K562 (cell line): ENCODE data around the gene RGL2. TPM values are rescaled to one million over a fixed set of nuclear protein-coding genes. Genes with fewer than 3 reads are reported as not detected.

Experiments
- SIN3B ChIP-seq: fragments of 450-650 bp; IDR thresholded peaks from 2 replicates; pipeline ENCODE4 v1.6.1; 2017; ENCODE audit warnings: low read depth, mild to moderate bottlenecking, moderate library complexity
- polyA plus RNA-seq, 8 experiments: library from polyadenylated mRNA; depleted of rRNA in 4 of 8; stranded (reverse) in 5 of 8; unstranded in 3 of 8; fragments of >200 nt; fragmentation: Nextera tagmentation in 2 of 8; fragmentation: Illumina TruSeq in 1 of 8; extraction: Ambion mirVana in 2 of 8; extraction: Trizol in 1 of 8; gene quantifications; 2 replicates each; pipeline versions ENCODE4 v1.2.1 to v1.2.3, GENCODE V29; 2011 to 2014; ENCODE audit warnings: inconsistent platforms in 1 of 8, missing spikeins in 1 of 8
- total RNA-seq, 7 experiments: library from RNA; depleted of rRNA in 6 of 7; stranded (reverse); fragments of >200 nt in 6 of 7; fragmentation: Illumina TruSeq in 2 of 7; extraction: Trizol in 2 of 7; gene quantifications; 2 replicates each; pipeline versions ENCODE4 v1.2.1 to v1.2.3, GENCODE V29; 2011 to 2021; ENCODE audit warnings: low replicate concordance in 1 of 7
- TF ChIP-seq, protein P1 (sequence below), 2 experiments: fragments of 450-650 bp; IDR thresholded peaks; 2 replicates each; pipeline ENCODE4 v1.6.1; 2016; ENCODE audit warnings: mild to moderate bottlenecking in 2 of 2, borderline replicate concordance in 1 of 2, low read depth in 1 of 2, moderate library complexity in 1 of 2
- TF ChIP-seq, protein P2 (sequence below), 2 experiments: fragments of 450-650 bp in 1 of 2; sonication (generic) in 1 of 2; formaldehyde crosslinking in 1 of 2; IDR thresholded peaks; 2 replicates each; pipeline versions ENCODE4 v1.7.1 to v1.9.0; 2016 to 2022; ENCODE audit warnings: inconsistent platforms in 1 of 2, mild to moderate bottlenecking in 1 of 2, missing genetic modification reagents in 1 of 2
- TF ChIP-seq, protein P3 (sequence below), 3 experiments: IDR thresholded peaks in 2 of 3; conservative IDR thresholded peaks in 1 of 3; 2 replicates each; pipeline ENCODE4 v1.5.1; 2011 to 2012; ENCODE audit warnings: low read length in 3 of 3, mild to moderate bottlenecking in 3 of 3, control low read depth in 2 of 3, improper control_type of control experiment in 1 of 3, inconsistent platforms in 1 of 3, low read depth in 1 of 3, mixed read lengths in 1 of 3, moderate library complexity in 1 of 3; ENCODE audit not compliant: insufficient read depth in 2 of 3

RGL2 gene
- total and polyA plus RNA-seq, 9 of the 15 experiments (the other 6 are each of a cell fraction or from before 2014, with no cell fraction given), result 1.8 to 57.1 (median 19.5) TPM

DNA sequence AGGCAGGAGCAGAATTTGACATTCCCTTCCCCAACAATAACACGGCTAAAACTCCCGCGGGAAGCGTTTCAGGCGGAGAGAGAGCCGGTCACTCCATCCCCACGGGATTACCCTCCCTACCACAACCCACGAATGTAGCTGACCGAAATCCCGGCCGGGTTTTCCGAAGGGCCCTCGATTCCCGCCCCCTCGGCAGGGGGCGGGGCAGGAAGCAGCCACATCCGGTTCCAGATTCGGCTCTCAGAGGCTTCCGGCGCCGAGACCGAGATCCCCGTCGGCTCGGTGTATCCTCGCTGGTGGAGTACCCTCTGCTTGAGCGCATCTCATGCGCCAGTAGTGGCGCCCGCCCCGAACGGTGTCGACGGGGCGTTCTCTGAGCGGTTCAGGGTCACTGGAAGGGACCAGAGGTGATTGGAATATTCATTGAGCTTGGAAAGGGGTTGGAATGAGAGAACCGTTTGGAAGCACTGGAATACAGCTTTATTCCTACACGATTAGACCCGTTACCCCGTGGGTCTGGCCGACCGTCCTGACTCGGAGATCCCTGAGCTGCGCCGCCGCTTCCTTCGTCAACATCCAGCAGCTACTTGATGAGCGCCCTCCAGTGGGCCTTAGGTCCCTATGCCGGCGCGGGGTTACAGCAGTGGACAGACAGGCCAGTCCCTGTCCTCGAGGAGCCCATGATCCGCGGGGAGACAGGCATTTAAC lies 649 bp upstream of the RGL2 start (continued):
- TF ChIP-seq, protein P1, sequence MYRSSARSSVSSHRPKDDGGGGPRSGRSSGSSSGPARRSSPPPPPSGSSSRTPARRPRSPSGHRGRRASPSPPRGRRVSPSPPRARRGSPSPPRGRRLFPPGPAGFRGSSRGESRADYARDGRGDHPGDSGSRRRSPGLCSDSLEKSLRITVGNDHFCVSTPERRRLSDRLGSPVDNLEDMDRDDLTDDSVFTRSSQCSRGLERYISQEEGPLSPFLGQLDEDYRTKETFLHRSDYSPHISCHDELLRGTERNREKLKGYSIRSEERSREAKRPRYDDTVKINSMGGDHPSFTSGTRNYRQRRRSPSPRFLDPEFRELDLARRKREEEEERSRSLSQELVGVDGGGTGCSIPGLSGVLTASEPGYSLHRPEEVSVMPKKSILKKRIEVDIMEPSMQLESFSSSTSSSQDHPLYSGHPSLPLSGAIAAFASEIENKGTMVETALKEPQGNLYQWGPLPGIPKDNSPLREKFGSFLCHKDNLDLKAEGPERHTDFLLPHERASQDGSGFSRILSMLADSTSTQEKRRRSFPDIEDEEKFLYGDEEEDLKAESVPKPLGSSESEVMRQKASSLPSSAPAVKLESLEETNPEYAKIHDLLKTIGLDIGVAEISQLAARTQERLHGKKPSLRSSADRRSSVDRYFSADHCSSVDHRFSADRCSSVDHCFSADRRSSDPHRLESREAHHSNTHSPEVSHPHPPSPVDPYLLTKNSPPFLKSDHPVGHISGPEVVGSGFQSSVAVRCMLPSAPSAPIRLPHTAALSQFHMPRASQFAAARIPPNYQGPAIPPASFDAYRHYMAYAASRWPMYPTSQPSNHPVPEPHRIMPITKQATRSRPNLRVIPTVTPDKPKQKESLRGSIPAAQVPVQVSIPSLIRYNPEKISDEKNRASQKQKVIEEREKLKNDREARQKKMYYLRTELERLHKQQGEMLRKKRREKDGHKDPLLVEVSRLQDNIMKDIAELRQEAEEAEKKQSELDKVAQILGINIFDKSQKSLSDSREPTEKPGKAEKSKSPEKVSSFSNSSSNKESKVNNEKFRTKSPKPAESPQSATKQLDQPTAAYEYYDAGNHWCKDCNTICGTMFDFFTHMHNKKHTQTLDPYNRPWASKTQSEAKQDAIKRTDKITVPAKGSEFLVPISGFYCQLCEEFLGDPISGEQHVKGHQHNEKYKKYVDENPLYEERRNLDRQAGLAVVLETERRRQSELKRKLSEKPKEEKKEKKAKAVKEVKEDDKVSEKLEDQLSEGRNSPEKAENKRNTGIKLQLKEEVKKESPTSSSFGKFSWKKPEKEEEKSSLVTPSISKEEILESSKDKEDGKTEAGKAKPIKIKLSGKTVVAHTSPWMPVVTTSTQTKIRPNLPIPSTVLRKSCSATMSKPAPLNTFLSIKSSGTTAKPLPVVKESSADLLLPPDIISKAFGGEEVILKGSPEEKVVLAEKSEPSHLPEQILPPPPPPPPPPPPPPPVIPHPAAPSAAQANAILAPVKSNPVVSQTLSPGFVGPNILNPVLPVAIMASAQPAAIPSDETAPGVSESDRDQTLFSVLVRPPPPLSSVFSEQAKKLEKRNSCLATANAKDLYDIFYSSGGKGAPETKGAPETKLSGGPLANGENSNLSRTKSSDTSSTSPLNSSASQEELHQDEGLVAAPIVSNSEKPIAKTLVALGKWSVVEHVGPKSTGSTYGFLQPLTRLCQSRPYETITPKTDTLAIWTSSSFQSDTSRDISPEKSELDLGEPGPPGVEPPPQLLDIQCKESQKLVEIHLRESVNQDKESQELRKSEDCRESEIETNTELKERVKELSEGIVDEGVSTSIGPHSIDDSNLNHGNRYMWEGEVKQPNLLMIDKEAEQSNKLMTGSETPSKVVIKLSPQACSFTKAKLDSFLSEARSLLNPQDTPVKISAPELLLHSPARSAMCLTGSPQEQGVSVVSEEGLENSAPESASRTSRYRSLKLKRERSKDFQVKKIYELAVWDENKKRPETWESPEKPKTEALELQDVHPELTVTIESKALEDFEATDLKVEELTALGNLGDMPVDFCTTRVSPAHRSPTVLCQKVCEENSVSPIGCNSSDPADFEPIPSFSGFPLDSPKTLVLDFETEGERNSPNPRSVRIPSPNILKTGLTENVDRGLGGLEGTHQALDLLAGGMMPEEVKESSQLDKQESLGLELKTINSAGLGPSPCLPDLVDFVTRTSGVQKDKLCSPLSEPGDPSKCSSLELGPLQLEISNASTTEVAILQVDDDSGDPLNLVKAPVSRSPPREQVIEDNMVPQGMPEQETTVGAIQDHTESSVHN (IDR thresholded peaks at IDR 0.05; ENCODE audit: borderline replicate concordance in 1 of 2, low read depth in 1 of 2), result 0 out of 4 replicates have a peak, but pooled peaks of 1 of the 2 experiments have one; percentile 35
- TF ChIP-seq, protein P2, sequence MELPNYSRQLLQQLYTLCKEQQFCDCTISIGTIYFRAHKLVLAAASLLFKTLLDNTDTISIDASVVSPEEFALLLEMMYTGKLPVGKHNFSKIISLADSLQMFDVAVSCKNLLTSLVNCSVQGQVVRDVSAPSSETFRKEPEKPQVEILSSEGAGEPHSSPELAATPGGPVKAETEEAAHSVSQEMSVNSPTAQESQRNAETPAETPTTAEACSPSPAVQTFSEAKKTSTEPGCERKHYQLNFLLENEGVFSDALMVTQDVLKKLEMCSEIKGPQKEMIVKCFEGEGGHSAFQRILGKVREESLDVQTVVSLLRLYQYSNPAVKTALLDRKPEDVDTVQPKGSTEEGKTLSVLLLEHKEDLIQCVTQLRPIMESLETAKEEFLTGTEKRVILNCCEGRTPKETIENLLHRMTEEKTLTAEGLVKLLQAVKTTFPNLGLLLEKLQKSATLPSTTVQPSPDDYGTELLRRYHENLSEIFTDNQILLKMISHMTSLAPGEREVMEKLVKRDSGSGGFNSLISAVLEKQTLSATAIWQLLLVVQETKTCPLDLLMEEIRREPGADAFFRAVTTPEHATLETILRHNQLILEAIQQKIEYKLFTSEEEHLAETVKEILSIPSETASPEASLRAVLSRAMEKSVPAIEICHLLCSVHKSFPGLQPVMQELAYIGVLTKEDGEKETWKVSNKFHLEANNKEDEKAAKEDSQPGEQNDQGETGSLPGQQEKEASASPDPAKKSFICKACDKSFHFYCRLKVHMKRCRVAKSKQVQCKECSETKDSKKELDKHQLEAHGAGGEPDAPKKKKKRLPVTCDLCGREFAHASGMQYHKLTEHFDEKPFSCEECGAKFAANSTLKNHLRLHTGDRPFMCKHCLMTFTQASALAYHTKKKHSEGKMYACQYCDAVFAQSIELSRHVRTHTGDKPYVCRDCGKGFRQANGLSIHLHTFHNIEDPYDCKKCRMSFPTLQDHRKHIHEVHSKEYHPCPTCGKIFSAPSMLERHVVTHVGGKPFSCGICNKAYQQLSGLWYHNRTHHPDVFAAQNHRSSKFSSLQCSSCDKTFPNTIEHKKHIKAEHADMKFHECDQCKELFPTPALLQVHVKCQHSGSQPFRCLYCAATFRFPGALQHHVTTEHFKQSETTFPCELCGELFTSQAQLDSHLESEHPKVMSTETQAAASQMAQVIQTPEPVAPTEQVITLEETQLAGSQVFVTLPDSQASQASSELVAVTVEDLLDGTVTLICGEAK (IDR thresholded peaks at IDR 0.05), result peak; percentile 90
- TF ChIP-seq, protein P2 (CRISPR knock-in tag; IDR thresholded peaks at IDR 0.05), result no peak
- TF ChIP-seq, protein P3, sequence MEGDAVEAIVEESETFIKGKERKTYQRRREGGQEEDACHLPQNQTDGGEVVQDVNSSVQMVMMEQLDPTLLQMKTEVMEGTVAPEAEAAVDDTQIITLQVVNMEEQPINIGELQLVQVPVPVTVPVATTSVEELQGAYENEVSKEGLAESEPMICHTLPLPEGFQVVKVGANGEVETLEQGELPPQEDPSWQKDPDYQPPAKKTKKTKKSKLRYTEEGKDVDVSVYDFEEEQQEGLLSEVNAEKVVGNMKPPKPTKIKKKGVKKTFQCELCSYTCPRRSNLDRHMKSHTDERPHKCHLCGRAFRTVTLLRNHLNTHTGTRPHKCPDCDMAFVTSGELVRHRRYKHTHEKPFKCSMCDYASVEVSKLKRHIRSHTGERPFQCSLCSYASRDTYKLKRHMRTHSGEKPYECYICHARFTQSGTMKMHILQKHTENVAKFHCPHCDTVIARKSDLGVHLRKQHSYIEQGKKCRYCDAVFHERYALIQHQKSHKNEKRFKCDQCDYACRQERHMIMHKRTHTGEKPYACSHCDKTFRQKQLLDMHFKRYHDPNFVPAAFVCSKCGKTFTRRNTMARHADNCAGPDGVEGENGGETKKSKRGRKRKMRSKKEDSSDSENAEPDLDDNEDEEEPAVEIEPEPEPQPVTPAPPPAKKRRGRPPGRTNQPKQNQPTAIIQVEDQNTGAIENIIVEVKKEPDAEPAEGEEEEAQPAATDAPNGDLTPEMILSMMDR (IDR thresholded peaks at IDR 0.05 in 2 of 3, conservative IDR thresholded peaks at IDR 0.05 in 1 of 3; ENCODE audit: insufficient read depth in 2 of 3, low read depth in 1 of 3, low read length in 3 of 3), result peak; percentile 89 to 97 (median 97)
- peak; percentile 30; the same call in 1 of the 2 replicates for TF ChIP-seq SIN3B
